PC-9 (cell line): ENCODE measurements around the gene CSK. TPM values are rescaled to one million over a fixed set of nuclear protein-coding genes. Genes with fewer than 3 reads are reported as not detected.

ENCODE experiments used
- BruUV-seq: library from RNA; stranded (reverse); fragments of 400-500 nt; replicated peaks from 2 replicates; lab custom pipeline; 2021; lab: Mats Ljungman, UMichigan
- CTCF ChIA-PET: fragments of 300-600 bp; sonication (Branson Sonifier 250); formaldehyde crosslinking; loops from one replicate; lab custom pipeline; 2022; ENCODE audit warnings: antibody characterized with exemption; lab: Charles Lee
- POLR2A ChIA-PET: fragments of 300-600 bp; sonication (Branson Sonifier 250); formaldehyde crosslinking; loops from one replicate; lab custom pipeline; 2022; ENCODE audit warnings: antibody characterized with exemption; ENCODE audit not compliant: unreplicated experiment; lab: Charles Lee
- DNase-seq, 2 experiments: peaks; one replicate each; pipeline versions ENCODE4 v3.0.0 to v3.0.0-alpha.2; 2015 to 2022; ENCODE audit warnings: mixed read lengths in 1 of 2
- H2AFZ ChIP-seq: fragments of 200-600 bp; sonication (generic); 2 replicates; pipeline ENCODE4 v1.8.1; 2017; ENCODE audit warnings: antibody characterized with exemption
- H3F3A ChIP-seq: fragments of 200-600 bp; sonication (generic); 2 replicates; pipeline ENCODE4 v1.8.1; 2017; ENCODE audit warnings: antibody characterized with exemption, mild to moderate bottlenecking, low read depth; ENCODE audit not compliant: insufficient read depth
- H3K27ac ChIP-seq: fragments of 200-600 bp; sonication (generic); 2 replicates; pipeline ENCODE4 v1.6.1; 2016; ENCODE audit warnings: mixed run types
- H3K27me3 ChIP-seq: fragments of 200-600 bp; sonication (generic); 2 replicates; pipeline ENCODE4 v1.6.1; 2016; ENCODE audit warnings: low read depth, mixed run types; ENCODE audit not compliant: insufficient read depth
- H3K36me3 ChIP-seq: fragments of 200-600 bp; sonication (generic); 2 replicates; pipeline ENCODE4 v1.6.1; 2016; ENCODE audit warnings: low read depth, mixed run types
- H3K4me1 ChIP-seq: fragments of 200-600 bp; sonication (generic); replicated peaks from 2 replicates; pipeline ENCODE4 v1.6.1; 2016; ENCODE audit warnings: mixed run types; ENCODE audit not compliant: insufficient read depth
- H3K4me2 ChIP-seq: fragments of 200-600 bp; sonication (generic); 2 replicates; pipeline ENCODE4 v1.6.1; 2017; ENCODE audit warnings: mixed run types
- H3K4me3 ChIP-seq: fragments of 200-600 bp; sonication (generic); 2 replicates; pipeline ENCODE4 v1.6.1; 2016; ENCODE audit warnings: mixed run types
- H3K79me2 ChIP-seq: fragments of 200-600 bp; sonication (generic); 2 replicates; pipeline ENCODE4 v1.6.1; 2017; ENCODE audit warnings: low read depth, mixed run types
- H3K9me2 ChIP-seq: fragments of 200-600 bp; sonication (generic); 2 replicates; pipeline ENCODE4 v1.8.1; 2017; ENCODE audit warnings: mild to moderate bottlenecking; ENCODE audit not compliant: insufficient read depth
- H3K9me3 ChIP-seq: fragments of 200-600 bp; sonication (generic); 2 replicates; pipeline ENCODE4 v1.8.1; 2016; ENCODE audit warnings: low read depth; ENCODE audit not compliant: insufficient read depth
- H4K20me1 ChIP-seq: fragments of 200-600 bp; sonication (generic); 2 replicates; pipeline ENCODE4 v1.8.1; 2017; ENCODE audit not compliant: insufficient read depth
- CTCF ChIP-seq: fragments of 200-600 bp; sonication (generic); conservative IDR thresholded peaks from 2 replicates; pipeline ENCODE4 v1.6.1; 2017; ENCODE audit warnings: mixed run types, antibody characterized with exemption, mild to moderate bottlenecking, moderate library complexity
- EZH2 ChIP-seq: fragments of 200-600 bp; sonication (generic); IDR thresholded peaks from 2 replicates; pipeline ENCODE4 v1.8.0; 2017; ENCODE audit warnings: antibody characterized with exemption, low read depth
- intact Hi-C: fragments of 100-400 bp; cut with micrococcal nuclease; formaldehyde crosslinking; loops from one replicate; pipeline ENCODE4 v1.10.0; 2022; ENCODE audit not compliant: unreplicated experiment
- total RNA-seq: library from RNA; stranded (reverse); gene quantifications from 2 replicates; pipeline ENCODE4 v1.2.3, GENCODE V29; 2021

Gene CSK
- total RNA-seq, 1 experiment from 2014 or later: 78.3 TPM

- Histone ChIP-seq H3K36me3 (no peaks in the 10 kb centered on the region), H3K27ac (no peak overlapping the region), H3K9me3 (no peaks in the 10 kb centered on the region), H3F3A (no peaks in the 10 kb centered on the region), H3K4me2 (no peak overlapping the region), H3K9me2 (no peaks in the 10 kb centered on the region), H3K79me2 (no peaks in the 10 kb centered on the region), H2AFZ (no peak overlapping the region), H3K4me3 (no peak overlapping the region), H3K27me3 (no peaks in the 10 kb centered on the region), H4K20me1 (no peaks in the 10 kb centered on the region), H3K4me1 (peaks cover 8% of the 10 kb centered on the region)
- CTCF ChIA-PET: interaction anchor here (0.6 to 2.1 kb wide), 9 partner anchors 9 to 380 kb away, joined by 3 to 28 read pairs (median 5); no protein-coding TSS in a partner anchor
- intact Hi-C loops: loop anchor here (1.0 kb wide), 2 partner anchors 134 to 396 kb away; no protein-coding TSS in a partner anchor
- DNase-seq: peak in 1 of 2 experiments; percentile 52
- BruUV-seq: no TSS peak
- POLR2A ChIA-PET: interaction anchor here (0.7 kb wide), 1 partner anchor 892 kb away, joined by 11 read pairs; no protein-coding TSS in a partner anchor
- peak; percentile 90 for TF ChIP-seq CTCF
- no peak for TF ChIP-seq EZH2
Measured at GRCh38 chr15:74768771-74769342, 13.0 kb upstream of the CSK start.

GRCh38 chr15:74769463-74770025 lies 12.3 kb upstream of the CSK start:
- H3K9me3 ChIP-seq: no peaks in the 10 kb centered on the region
- H3K4me3 ChIP-seq: no peak overlapping the region
- H3K4me1 ChIP-seq: peaks cover 11% of the 10 kb centered on the region
- no peaks in the 10 kb centered on the region for H3K79me2 ChIP-seq
- no peaks in the 10 kb centered on the region for H3F3A ChIP-seq
- no peak for DNase-seq
- CTCF ChIA-PET: interaction anchor here (0.6 to 2.1 kb wide), 11 partner anchors 9 to 381 kb away, joined by 3 to 28 read pairs (median 5); no protein-coding TSS in a partner anchor
- no peaks in the 10 kb centered on the region for H3K9me2 ChIP-seq
- H2AFZ ChIP-seq: no peak overlapping the region
- H4K20me1 ChIP-seq: no peaks in the 10 kb centered on the region
- intact Hi-C loops: loop anchor here (1.0 kb wide), 2 partner anchors 134 to 396 kb away; no protein-coding TSS in a partner anchor
- POLR2A ChIA-PET: no interaction called here
- H3K36me3 ChIP-seq: no peaks in the 10 kb centered on the region
- BruUV-seq: no TSS peak
- H3K4me2 ChIP-seq: no peak overlapping the region
- H3K27ac ChIP-seq: no peak overlapping the region
- no peak for TF ChIP-seq EZH2
- no peak for TF ChIP-seq CTCF
- no peaks in the 10 kb centered on the region for H3K27me3 ChIP-seq

- no peak for DNase-seq
- no peaks in the 10 kb centered on the region for H3K27me3 ChIP-seq
- no peak overlapping the region for H3K27ac ChIP-seq
- H3K79me2 ChIP-seq: no peaks in the 10 kb centered on the region
- no peaks in the 10 kb centered on the region for H3K36me3 ChIP-seq
- intact Hi-C loops: no loop called here
- CTCF ChIA-PET: interaction anchor here (0.6 to 1.4 kb wide), 12 partner anchors 13 to 217 kb away, joined by 3 to 11 read pairs (median 4); no protein-coding TSS in a partner anchor
- H3K9me3 ChIP-seq: no peaks in the 10 kb centered on the region
- H3F3A ChIP-seq: no peaks in the 10 kb centered on the region
- no peak overlapping the region for H2AFZ ChIP-seq
- POLR2A ChIA-PET: interaction anchor here (0.5 kb wide), 1 partner anchor 266 kb away, joined by 3 read pairs; no protein-coding TSS in a partner anchor
- H4K20me1 ChIP-seq: no peaks in the 10 kb centered on the region
- no TSS peak for BruUV-seq
- no peaks in the 10 kb centered on the region for H3K9me2 ChIP-seq
- no peak overlapping the region for H3K4me2 ChIP-seq
- H3K4me1 ChIP-seq: peaks cover 11% of the 10 kb centered on the region
- no peak for TF ChIP-seq EZH2
- no peak for TF ChIP-seq CTCF
- H3K4me3 ChIP-seq: no peak overlapping the region
Measured at GRCh38 chr15:74770211-74770903, 11.5 kb upstream of the CSK start.
